ENCODE results near the gene ERMARD.

The ERMARD gene

GRCh38 chr6:169803271-169803811 lies 51.9 kb downstream of the ERMARD start:
- DNase-seq: peak; percentile 64

- DNase-seq: no peak
These were observed 52.5 kb downstream of the ERMARD start for GRCh38 chr6:169803816-169804340.

- peak; percentile 15 for DNase-seq
These were observed 53.0 kb downstream of the ERMARD start for GRCh38 chr6:169804427-169804826.

- no peak for DNase-seq
These were observed 53.9 kb downstream of the ERMARD start for GRCh38 chr6:169805242-169805838.

- no peak for DNase-seq
These were observed 55.3 kb downstream of the ERMARD start for GRCh38 chr6:169806701-169807100.

- DNase-seq: no peak
These were observed 55.8 kb downstream of the ERMARD start for GRCh38 chr6:169807229-169807628.

GRCh38 chr6:169807699-169808607 lies 56.5 kb downstream of the ERMARD start:
- no peak for DNase-seq

GRCh38 chr6:169808608-169808967 lies 57.2 kb downstream of the ERMARD start:
- no peak for DNase-seq

GRCh38 chr6:169809386-169809785 lies 58.0 kb downstream of the ERMARD start:
- no peak for DNase-seq

- no peak for DNase-seq
These were observed 58.9 kb downstream of the ERMARD start for GRCh38 chr6:169810066-169810989.

- no peak for DNase-seq
These were observed 59.6 kb downstream of the ERMARD start for GRCh38 chr6:169811072-169811471.

GRCh38 chr6:169811521-169812256 lies 60.3 kb downstream of the ERMARD start:
- no peak for DNase-seq

- no peak for DNase-seq
These were observed 60.8 kb downstream of the ERMARD start for GRCh38 chr6:169812257-169812644.

GRCh38 chr6:169813969-169814368 lies 62.5 kb downstream of the ERMARD start:
- no peak for DNase-seq

GRCh38 chr6:169816054-169816453 lies 64.6 kb downstream of the ERMARD start:
- DNase-seq: no peak

GRCh38 chr6:169816975-169817374 lies 65.6 kb downstream of the ERMARD start:
- DNase-seq: no peak

- no peak for DNase-seq
These were observed 68.9 kb downstream of the ERMARD start for GRCh38 chr6:169820358-169820757.

- DNase-seq: no peak
These were observed 72.6 kb downstream of the ERMARD start for GRCh38 chr6:169824021-169824420.

GRCh38 chr6:169824848-169825557 lies 73.6 kb downstream of the ERMARD start:
- DNase-seq: no peak

GRCh38 chr6:169825558-169826225 lies 74.3 kb downstream of the ERMARD start:
- DNase-seq: no peak

GRCh38 chr6:169826697-169827096 lies 75.3 kb downstream of the ERMARD start:
- DNase-seq: no peak
